Kidney glomerular epithelial cell (primary cell): ENCODE measurements around the gene CCNL1.
"Not testable (repeated sequence)": the region's sequence is repeated elsewhere in the genome, so short reads cannot be mapped to it uniquely, and the experiment has no call there.

Experiments used
- DNase-seq: peaks from one replicate; lab custom pipeline; 2025; lab: John Stamatoyannopoulos, UW

The CCNL1 gene

GRCh38 chr3:157103860-157104259 lies 56.1 kb downstream of the CCNL1 start:
- DNase-seq = no peak

GRCh38 chr3:157103280-157103679 lies 56.7 kb downstream of the CCNL1 start:
- no peak for DNase-seq

DNA sequence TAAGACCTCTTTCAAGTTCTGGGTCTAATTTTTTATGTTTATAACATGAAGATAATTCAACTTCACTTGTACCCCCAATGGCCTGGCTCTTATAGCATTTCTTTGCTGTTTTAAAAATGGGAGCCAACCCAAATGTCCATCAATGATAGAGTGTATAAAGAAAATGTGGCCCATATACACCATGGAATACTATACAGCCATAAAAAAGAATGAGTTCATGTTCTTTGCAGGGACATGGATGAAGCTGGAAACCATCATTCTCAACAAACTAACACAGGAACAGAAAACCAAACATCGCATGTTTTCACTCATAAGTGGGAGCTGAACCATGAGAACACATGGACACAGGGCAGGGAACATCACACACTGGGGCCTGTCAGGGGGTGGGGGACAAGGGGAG lies 57.4 kb downstream of the CCNL1 start:
- not testable (repeated sequence) for DNase-seq

DNA sequence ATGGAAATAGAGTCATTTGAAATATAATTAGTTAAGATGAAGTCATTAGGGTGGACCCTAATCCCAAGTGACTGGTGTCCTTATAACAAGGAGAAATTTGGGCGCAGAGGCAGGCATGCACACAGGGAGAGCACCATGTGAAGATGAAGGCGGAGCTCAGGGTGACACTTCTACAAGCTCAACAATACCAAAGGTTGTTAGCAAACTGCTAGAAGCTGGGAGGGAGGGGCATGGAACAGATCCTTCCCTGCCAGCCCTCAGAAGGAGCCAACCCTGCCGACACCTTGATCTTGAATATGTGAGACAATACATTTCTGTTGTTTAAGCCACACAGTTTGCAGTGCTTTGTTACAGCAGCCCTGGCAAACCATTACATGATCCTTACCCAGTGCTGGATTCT lies 57.8 kb downstream of the CCNL1 start:
- DNase-seq = no peak

DNA sequence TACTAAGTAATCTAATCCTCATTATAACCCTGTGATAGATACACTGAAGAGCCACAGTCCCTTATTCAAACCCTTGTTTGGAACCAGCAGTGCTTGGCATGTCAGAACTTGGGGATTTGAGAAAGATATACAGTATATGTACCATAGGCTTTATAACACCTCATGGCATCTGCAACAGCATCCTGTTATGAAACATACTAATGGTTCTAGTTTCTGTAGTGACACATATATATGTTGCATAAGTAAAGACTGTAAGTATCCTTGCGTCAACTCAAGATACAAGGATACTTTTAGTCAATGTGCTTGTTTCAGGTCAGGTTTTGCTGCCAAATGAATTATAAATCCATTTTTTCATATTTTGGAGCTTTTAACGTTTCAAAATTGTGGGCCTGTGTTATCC lies 58.5 kb downstream of the CCNL1 start:
- no peak for DNase-seq

GRCh38 chr3:157100608-157101396 lies 59.1 kb downstream of the CCNL1 start:
- no peak for DNase-seq

- no peak for DNase-seq
Measured at GRCh38 chr3:157100096-157100477, 59.9 kb downstream of the CCNL1 start.

GRCh38 chr3:157099326-157100095 lies 60.4 kb downstream of the CCNL1 start:
- DNase-seq = no peak

DNA sequence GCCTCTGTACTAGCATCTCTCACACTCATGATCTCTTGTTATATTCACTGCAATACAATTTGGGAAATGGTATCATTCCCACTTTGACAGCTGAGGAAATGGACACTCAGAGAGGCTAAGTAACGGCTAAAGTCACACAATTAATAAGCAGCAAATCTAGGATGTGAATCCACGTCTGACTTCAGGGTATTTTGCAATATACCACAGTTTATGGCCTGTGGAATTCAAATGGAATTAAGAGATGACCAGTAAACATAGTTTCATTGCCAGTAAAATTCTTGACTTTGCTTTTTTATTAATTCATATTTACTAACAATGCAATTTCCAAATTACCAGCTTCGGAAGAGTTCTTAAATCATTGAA lies 61.1 kb downstream of the CCNL1 start:
- no peak for DNase-seq

DNA sequence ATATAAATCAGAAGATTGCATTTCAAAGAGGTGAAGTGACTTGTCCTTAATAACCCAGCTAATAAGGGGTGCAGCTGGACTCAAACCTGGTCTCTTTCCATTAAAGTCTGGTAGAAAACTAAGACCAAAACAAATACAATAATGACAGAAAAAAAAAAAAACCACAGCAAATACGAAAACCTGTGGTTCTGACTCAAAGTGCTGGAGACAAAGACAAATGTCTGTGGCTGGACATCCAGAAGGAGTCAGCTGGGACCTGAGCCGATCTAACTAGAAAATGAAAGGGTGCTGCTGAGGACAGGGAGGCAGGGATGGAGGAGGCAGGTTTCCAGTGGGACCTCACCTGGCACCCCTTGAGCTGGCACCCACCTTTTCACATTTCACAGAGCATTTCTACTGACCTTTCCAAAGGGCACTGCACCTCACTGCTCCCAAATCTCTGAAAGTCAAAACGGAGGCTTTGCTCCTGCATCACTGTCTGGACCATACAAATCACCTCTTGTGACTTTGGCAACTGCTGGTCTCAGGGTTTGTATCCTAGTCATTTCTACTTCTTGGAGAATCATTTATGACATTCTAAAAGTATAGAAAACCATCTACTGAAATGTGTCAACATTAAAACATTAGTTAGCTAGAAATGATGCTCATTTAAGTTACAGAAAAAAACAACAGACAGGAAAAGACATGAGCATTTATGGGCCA lies 61.7 kb downstream of the CCNL1 start:
- DNase-seq = no peak
